Occipital lobe (tissue), 2 donors: ENCODE results near the gene CNIH1. TPM values are rescaled to one million over a fixed set of nuclear protein-coding genes. Genes with fewer than 3 reads are reported as not detected.
"Not testable (repeated sequence)": the region's sequence is repeated elsewhere in the genome, so short reads cannot be mapped to it uniquely, and the experiment has no call there.

Experiments used
- DNase-seq: peaks from one replicate; lab custom pipeline; 2025; lab: John Stamatoyannopoulos, UW
- total RNA-seq: library from RNA; depleted of rRNA; stranded (reverse); fragments of >200 nt; gene quantifications from one replicate; pipeline ENCODE4 v1.2.3, GENCODE V29; 2014

Gene CNIH1
- total RNA-seq, 1 donor from 2014 or later: 39.3 TPM

- no peak for DNase-seq
Measured at GRCh38 chr14:54428527-54428926, 12.6 kb downstream of the CNIH1 start.

DNA sequence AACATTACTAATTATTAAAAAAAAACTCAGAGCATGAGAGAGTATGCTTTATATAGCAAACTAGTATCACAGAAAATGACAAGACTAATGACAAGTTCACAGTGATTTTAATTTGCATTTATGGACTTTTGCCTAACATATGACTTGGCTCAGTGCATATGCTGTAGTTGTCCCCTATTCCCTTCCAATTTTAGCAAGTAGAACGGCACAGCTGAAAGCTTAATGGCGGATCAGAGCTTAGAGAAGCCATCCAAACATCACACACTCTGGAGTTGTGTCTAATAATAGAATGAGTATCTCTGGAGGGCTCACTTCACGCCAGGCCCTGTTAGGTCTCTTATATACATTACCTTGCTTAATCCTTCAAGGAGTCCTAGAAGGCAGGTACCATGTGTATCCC, 13.3 kb downstream of the CNIH1 start:
- DNase-seq: no peak

- no peak for DNase-seq
Measured at GRCh38 chr14:54425537-54426274, 15.5 kb downstream of the CNIH1 start.

GRCh38 chr14:54425068-54425467, 16.1 kb downstream of the CNIH1 start:
- DNase-seq: no peak

DNA sequence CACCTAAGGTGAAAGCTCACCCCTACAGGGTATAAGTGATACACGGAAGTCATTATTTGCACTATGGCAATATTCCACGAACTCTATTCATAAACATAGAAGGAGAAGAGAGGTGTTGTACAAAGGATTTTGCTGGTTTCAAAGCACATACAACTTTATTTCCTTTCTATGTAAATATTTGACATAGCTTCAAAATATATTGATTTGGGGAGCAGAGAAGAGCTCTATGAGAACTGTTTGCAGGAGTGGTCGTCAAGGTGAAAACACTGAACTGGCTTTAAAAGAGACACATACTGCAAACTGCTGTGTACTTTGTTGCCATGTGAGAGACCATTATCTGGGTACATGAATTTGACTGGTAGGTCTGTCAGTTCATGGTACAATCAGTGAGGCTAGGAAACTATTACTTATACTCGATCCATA, 16.7 kb downstream of the CNIH1 start:
- DNase-seq: no peak

DNA sequence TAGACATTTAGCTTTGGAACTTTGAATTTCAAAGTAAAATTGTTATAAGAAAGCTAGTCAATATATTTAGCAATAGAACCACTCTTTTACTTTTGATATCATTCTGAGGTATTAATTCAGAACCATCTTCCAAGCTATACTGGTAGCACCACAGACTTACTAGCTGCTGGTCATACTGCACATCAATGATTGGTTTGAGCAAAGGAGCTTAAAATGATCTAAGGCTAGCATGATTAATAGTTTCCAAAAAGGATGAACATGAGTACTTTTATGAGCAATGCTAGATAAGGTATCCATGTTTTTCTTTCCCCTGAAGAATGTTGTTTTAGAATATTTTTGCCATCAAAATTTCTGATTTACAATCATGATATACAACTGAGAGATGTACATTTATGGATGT, 17.2 kb downstream of the CNIH1 start:
- no peak for DNase-seq

- peak; percentile 11 for DNase-seq
Measured at GRCh38 chr14:54420478-54421142, 20.6 kb downstream of the CNIH1 start.

GRCh38 chr14:54411371-54411770, 29.8 kb downstream of the CNIH1 start:
- no peak for DNase-seq

GRCh38 chr14:54410215-54410614, 31.0 kb downstream of the CNIH1 start:
- DNase-seq: no peak

GRCh38 chr14:54403401-54404005, 37.7 kb downstream of the CNIH1 start:
- not testable (repeated sequence) for DNase-seq

DNA sequence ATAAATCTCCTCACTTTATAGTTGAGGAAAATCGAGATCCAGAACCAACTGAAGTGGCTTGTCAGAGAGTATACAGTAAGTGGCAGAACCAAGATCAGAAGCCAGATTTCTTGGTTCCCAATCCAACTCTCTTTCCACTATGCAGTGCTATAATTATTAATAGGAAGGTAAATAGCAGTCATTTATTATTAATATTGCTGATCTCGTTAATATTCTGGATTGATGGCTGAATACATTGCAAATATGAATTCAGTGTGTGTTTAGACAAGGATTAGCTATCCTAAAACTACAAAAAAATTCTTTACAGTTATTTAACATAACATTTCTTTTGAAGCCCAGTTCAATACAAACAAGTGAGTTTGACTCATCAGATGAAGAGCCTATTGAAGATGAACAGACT, 41.6 kb downstream of the CNIH1 start:
- no peak for DNase-seq

DNA sequence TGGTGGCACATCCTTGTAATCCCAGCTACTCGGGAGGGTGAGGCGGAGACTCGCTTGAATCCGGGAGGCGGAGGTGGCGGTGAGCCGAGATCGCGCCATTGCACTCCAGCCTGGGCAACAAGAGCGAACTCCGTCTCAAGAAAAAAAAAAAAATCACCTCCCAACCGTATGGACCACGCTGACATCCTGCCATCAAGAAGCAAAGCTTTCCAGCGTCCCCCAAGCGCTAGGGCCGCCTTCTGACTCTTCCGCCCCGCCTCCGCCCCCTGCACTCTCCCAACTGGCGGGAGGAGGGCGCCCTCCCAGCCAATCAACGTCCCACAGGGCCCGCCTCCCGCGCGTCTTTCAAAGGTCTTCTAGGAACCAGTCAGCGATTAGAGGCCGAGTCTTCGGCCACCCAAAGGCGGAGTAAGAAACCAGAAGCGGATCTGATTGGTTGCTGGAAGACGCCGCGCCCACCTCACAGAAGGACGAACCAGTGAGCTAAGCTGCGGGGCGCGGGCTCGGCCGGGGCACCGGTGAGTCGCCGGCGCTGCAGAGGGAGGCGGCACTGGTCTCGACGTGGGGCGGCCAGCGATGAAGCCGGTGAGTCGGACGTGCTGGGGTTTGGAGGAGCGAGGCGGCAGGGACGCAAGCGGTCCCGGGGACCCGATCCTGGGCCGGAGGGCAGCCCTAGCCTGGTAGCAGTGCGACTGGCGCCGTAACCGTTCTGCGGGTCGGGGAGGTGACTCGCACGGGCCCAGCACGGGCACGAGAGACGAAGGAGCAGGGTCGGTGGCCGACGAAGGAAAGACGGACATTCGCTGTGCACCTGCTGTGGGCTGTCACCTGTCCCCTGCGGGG, 44.5 kb downstream of the CNIH1 start, which contains the start of gene CDKN3:
Gene CDKN3, plus strand, starts transcription at position 515 of the 843 bp plus-strand sequence. Its CDS starts 62 bp downstream, at position 577.
- DNase-seq: peak; percentile 97

DNA sequence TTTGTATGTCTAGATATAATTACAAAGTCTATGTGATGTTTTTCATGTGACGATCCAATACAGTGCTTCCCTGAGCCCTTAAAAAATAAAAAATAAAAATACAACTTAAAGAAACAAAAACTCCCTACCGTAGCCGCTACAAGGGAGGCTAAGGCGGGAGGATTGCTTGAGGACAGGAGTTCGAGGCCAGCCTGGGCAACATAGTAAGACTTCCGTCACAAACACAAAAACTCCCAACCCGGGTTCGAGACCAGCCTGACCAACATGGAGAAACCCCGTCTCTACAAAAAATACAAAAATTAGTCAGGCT, 45.0 kb downstream of the CNIH1 start:
- no peak for DNase-seq

- DNase-seq: no peak
Measured at GRCh38 chr14:54395716-54396115, 45.5 kb downstream of the CNIH1 start.

DNA sequence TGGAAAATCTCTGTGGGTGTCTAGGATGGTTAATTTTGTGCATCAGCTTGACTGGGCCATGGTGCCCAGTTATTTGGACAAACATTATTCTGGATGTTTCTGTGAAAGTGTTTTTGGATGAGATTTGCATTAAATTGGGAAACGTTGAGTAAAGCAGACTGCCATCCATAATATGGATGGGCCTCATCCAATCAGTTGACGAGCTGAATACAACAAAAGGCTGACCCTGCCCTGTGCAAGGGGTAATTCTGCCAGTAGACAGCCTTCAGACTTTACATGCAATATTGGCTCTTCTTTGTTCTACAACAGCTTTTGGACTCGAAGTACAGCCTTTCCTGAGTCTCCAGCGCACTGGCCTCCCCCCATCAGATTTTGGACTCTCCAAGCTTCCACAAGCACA, 45.9 kb downstream of the CNIH1 start:
- no peak for DNase-seq

- no peak for DNase-seq
Measured at GRCh38 chr14:54394596-54394995, 46.6 kb downstream of the CNIH1 start.

DNA sequence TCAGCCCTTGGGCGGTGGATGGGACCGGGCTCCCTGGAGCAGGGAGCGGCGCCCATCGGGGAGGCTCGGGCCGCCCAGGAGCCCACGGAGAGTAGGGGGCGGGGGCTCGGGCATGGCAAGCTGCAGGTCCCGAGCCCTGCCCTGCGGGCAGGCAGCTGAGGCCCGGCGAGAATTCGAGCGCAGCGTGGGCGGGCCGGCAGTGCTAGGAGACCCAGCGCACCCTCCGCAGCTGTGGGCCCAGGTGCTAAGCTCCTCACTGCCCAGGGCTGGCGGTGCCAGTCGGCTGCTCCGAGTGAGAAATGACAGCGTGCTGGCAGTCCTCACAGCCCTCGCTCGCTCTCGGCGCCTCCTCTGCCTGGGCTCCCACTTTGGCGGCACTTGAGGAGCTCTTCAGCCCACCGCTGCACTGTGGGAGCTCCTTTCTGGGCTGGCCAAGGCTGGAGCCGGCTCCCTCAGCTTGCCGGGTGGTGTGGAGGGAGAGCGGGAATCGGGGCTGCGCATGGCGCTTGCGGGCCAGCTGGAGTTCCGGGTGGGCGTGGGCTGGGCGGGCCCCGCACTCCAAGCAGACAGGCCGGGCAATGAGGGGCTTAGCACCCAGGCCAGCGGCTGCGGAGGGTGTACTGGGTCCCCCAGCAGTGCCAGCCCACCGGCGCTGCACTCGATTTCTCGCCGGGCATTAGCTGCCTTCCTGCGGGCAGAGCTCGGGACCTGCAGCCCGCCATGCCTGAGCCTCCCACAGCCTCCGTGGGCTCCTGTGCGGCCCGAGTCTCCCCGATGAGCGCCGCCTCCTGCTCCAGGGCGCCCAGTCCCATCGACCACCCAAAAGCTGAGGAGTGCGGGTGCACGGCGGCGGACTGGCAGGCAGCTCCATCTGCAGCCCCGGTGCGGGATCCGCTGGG, 47.9 kb downstream of the CNIH1 start:
- not testable (repeated sequence) for DNase-seq

DNA sequence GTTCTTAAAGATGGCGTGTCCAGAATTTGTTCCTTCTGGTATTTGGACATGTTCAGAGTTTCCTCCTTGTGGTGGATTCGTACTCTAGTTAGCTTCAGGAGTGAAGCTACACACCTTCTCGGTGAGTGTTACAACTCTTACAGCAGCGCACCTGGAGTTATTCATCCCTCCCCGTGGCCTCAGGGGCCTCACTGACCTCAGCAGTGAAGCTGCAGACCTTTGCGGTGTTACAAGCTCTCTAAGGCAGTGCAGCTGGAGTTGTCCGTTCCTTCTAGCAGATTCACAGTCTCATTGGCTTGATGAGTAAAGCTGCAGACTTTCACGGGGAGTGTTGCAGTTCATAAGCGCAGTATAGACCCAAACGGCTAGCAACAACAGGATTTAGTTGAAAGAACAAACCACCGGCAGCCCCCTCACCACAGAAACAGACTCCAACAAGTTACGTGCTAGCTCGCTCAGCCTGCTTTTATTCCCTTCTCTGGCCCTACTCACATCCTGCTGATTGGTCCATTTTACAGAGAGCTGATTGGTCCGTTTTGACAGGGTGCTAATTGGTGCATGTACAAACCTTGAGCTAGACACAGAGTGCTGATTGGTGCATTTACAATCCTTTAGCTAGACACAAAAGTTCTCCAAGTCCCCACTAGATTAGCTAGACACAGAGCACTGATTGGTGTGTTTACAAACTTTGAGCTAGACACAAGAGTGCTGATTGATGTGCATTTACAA, 48.9 kb downstream of the CNIH1 start:
- no peak for DNase-seq

- no peak for DNase-seq
Measured at GRCh38 chr14:54387328-54387727, 53.8 kb downstream of the CNIH1 start.

GRCh38 chr14:54385556-54385955, 55.6 kb downstream of the CNIH1 start:
- no peak for DNase-seq
